DND-41 (cell line): ENCODE data around the gene TXNDC11.

Experiments
- EZH2 ChIP-seq: IDR thresholded peaks from 3 replicates; pipeline ENCODE4 v1.6.1; 2012; ENCODE audit warnings: borderline replicate concordance, low read depth, mild to moderate bottlenecking, moderate library complexity, low read length, inconsistent platforms; ENCODE audit not compliant: severe bottlenecking
- TF ChIP-seq, protein P1 (sequence below): IDR thresholded peaks from 2 replicates; pipeline ENCODE4 v1.5.1; 2012; ENCODE audit warnings: borderline replicate concordance, low read length, moderate library complexity, mild to moderate bottlenecking; ENCODE audit not compliant: poor library complexity, severe bottlenecking; ENCODE audit errors: extremely low read depth

DNA sequence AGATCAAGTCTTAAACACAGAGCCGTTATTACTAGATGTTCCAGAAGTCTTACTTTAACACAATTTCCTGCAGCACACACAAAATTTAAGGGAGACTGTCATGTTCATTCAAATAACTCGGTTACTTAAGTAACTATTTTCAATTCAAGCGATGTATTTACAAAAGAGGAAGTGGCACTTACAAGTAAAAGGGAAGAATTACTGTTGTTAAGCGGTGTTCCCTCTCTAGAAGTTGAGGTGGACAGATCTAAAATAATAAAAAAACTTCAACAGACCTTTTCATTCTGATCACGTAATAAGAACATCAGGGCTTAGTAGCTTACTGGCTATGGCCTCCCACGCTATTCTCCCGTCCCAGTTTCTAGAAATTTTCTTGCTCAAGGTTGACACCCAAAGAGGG lies 26.2 kb upstream of the TXNDC11 start:
- TF ChIP-seq, protein P1, sequence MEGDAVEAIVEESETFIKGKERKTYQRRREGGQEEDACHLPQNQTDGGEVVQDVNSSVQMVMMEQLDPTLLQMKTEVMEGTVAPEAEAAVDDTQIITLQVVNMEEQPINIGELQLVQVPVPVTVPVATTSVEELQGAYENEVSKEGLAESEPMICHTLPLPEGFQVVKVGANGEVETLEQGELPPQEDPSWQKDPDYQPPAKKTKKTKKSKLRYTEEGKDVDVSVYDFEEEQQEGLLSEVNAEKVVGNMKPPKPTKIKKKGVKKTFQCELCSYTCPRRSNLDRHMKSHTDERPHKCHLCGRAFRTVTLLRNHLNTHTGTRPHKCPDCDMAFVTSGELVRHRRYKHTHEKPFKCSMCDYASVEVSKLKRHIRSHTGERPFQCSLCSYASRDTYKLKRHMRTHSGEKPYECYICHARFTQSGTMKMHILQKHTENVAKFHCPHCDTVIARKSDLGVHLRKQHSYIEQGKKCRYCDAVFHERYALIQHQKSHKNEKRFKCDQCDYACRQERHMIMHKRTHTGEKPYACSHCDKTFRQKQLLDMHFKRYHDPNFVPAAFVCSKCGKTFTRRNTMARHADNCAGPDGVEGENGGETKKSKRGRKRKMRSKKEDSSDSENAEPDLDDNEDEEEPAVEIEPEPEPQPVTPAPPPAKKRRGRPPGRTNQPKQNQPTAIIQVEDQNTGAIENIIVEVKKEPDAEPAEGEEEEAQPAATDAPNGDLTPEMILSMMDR = no peak
- TF ChIP-seq EZH2 = no peak
